ENCODE data around the gene PLSCR1.
"Not testable (repeated sequence)": the region's sequence is repeated elsewhere in the genome, so short reads cannot be mapped to it uniquely, and the experiment has no call there.

The PLSCR1 gene

GRCh38 chr3:146476094-146476740 is 68.2 kb downstream of the PLSCR1 start:
- in situ Hi-C loops (cut with HindIII; ENCODE audit: low sequenced_read_pairs) = no loop called here

- in situ Hi-C loops (cut with HindIII; ENCODE audit: low sequenced_read_pairs) = not testable (repeated sequence)
Observed at GRCh38 chr3:146474976-146475375, 69.4 kb downstream of the PLSCR1 start.

- in situ Hi-C loops (cut with HindIII; ENCODE audit: low sequenced_read_pairs) = no loop called here
Observed at GRCh38 chr3:146473726-146474125, 70.7 kb downstream of the PLSCR1 start.

- in situ Hi-C loops (cut with HindIII; ENCODE audit: low sequenced_read_pairs) = no loop called here
Observed at GRCh38 chr3:146472611-146473010, 71.8 kb downstream of the PLSCR1 start.

GRCh38 chr3:146471012-146471411 is 73.4 kb downstream of the PLSCR1 start:
- in situ Hi-C loops (cut with HindIII; ENCODE audit: low sequenced_read_pairs) = no loop called here

- in situ Hi-C loops (cut with HindIII; ENCODE audit: low sequenced_read_pairs) = no loop called here
Observed at GRCh38 chr3:146470425-146470990, 73.9 kb downstream of the PLSCR1 start.

- in situ Hi-C loops (cut with HindIII; ENCODE audit: low sequenced_read_pairs) = no loop called here
Observed at GRCh38 chr3:146469150-146470017, 75.0 kb downstream of the PLSCR1 start, which contains the start of gene PLSCR2. TSS of gene PLSCR2 (minus strand) at chr3:146469561. CDS start at chr3:146459904, 9,657 bp downstream.

GRCh38 chr3:146468671-146469149 is 75.7 kb downstream of the PLSCR1 start:
- in situ Hi-C loops (cut with HindIII; ENCODE audit: low sequenced_read_pairs) = no loop called here

- in situ Hi-C loops (cut with HindIII; ENCODE audit: low sequenced_read_pairs) = no loop called here
Observed at GRCh38 chr3:146468234-146468633, 76.2 kb downstream of the PLSCR1 start.

GRCh38 chr3:146466604-146467003 is 77.8 kb downstream of the PLSCR1 start:
- in situ Hi-C loops (cut with HindIII; ENCODE audit: low sequenced_read_pairs) = no loop called here

- in situ Hi-C loops (cut with HindIII; ENCODE audit: low sequenced_read_pairs) = no loop called here
Observed at GRCh38 chr3:146465693-146466465, 78.5 kb downstream of the PLSCR1 start.
